Chondrocyte (in vitro differentiated cells): Measurements from ENCODE around the gene MYO18B. TPM values are rescaled to one million over a fixed set of nuclear protein-coding genes. Genes with fewer than 3 reads are reported as not detected.
"Not testable (repeated sequence)": the region's sequence is repeated elsewhere in the genome, so short reads cannot be mapped to it uniquely, and the experiment has no call there.

Experiments
- DNase-seq: peaks from one replicate; pipeline ENCODE4 v3.0.0; 2021; ENCODE audit warnings: mixed read lengths, low spot score
- H3K27ac Mint-ChIP-seq: one replicate; pipeline ENCODE4 v1.8.0; 2021; ENCODE audit warnings: mild to moderate bottlenecking, moderate library complexity, mixed read lengths; ENCODE audit not compliant: unreplicated experiment
- H3K27me3 Mint-ChIP-seq: 2 replicates; pipeline ENCODE4 v1.8.0; 2021; ENCODE audit warnings: low read depth, mixed read lengths
- H3K36me3 Mint-ChIP-seq: 2 replicates; pipeline ENCODE4 v1.8.0; 2021; ENCODE audit warnings: low read depth, mixed read lengths
- H3K4me1 Mint-ChIP-seq: 2 replicates; pipeline ENCODE4 v1.8.0; 2021; ENCODE audit warnings: low read depth, mild to moderate bottlenecking, mixed read lengths
- H3K4me3 Mint-ChIP-seq: one replicate; pipeline ENCODE4 v1.8.0; 2021; ENCODE audit warnings: mild to moderate bottlenecking, moderate library complexity, mixed read lengths; ENCODE audit not compliant: unreplicated experiment
- H3K9me3 Mint-ChIP-seq: 2 replicates; pipeline ENCODE4 v1.8.0; 2021; ENCODE audit warnings: low read depth, mixed read lengths
- total RNA-seq: library from RNA; stranded (reverse); gene quantifications from 3 replicates; pipeline ENCODE4 v1.2.1, GENCODE V29; 2021
- TF ChIP-seq, protein P1 (sequence below): fragments of 200-600 bp; sonication (generic); IDR thresholded peaks from 2 replicates; pipeline ENCODE4 v1.5.0; 2021; ENCODE audit warnings: antibody characterized with exemption, mild to moderate bottlenecking, moderate library complexity

MYO18B gene
- total RNA-seq, 1 donor from 2014 or later, result 0.20 TPM

DNA sequence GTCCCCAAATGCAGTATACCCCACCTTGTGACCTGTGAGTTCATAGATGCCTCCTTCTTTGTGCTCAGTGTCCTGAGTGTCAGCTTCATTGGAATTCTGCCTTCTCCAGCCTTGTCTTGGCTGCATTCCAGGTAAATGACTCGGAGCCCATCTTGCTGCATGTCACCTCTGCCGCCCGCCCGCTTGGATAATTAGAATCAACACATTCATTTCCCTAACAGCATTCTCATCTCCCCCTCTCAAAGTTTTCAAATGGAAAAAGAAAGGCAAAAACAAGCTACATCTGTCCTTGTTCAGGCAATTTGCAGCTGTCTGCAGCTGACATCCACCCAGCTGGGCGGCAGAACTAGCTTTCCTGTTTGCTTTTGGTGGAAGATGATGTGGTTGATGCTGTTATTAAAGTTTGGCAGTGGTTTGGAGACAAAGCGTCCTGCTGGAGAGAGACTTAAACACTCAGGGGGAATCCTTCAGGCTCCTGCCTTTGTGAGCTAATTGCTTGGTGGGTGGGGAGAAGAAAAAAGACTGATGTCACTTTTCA, 228.5 kb downstream of the MYO18B start:
- no peak overlapping the region for H3K27ac Mint-ChIP-seq
- DNase-seq, result no peak
- no peaks in the 10 kb centered on the region for H3K9me3 Mint-ChIP-seq
- peaks cover 3% of the 10 kb centered on the region for H3K27me3 Mint-ChIP-seq
- no peak overlapping the region for H3K4me3 Mint-ChIP-seq
- no peaks in the 10 kb centered on the region for H3K36me3 Mint-ChIP-seq
- TF ChIP-seq, protein P1, sequence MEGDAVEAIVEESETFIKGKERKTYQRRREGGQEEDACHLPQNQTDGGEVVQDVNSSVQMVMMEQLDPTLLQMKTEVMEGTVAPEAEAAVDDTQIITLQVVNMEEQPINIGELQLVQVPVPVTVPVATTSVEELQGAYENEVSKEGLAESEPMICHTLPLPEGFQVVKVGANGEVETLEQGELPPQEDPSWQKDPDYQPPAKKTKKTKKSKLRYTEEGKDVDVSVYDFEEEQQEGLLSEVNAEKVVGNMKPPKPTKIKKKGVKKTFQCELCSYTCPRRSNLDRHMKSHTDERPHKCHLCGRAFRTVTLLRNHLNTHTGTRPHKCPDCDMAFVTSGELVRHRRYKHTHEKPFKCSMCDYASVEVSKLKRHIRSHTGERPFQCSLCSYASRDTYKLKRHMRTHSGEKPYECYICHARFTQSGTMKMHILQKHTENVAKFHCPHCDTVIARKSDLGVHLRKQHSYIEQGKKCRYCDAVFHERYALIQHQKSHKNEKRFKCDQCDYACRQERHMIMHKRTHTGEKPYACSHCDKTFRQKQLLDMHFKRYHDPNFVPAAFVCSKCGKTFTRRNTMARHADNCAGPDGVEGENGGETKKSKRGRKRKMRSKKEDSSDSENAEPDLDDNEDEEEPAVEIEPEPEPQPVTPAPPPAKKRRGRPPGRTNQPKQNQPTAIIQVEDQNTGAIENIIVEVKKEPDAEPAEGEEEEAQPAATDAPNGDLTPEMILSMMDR, result no peak
- H3K4me1 Mint-ChIP-seq, result no peaks in the 10 kb centered on the region

DNA sequence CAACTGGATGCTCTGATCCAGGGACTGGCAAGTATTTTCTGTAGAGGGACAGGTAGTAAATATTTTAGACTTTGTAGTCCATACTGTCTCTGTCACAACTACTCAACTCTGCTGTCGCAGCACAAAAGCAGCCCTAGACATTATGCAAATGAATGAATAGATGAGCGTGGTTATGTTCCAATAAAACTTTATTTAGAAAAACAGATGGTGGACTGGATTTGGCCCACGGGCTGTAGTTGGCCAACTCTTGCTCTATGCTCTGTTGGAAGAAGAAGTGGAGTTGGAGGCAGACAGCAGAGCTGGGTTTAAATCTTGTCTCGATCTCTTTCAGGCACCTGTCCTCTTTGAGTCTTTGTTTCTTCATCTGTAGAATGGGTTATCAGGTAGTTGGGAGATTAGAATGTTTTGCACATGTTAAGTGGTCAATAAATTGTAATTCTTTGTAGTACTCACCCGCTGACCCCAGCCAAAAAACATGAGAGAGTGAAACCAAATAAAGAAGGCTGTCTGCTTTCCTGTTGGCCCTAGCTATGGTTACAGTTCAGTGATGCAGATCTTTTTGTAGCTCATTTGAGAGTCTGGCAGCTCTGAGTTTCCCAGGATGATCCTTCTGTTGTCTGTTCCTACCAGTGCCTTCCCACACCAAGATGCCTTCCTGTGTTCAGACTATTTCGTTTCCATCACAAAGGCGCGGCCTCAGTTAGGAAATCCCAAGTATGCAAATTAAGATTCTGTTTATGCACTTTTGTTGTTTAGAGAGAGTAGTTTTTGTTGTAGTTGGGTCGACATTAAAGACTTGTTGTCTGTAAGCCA, 229.2 kb downstream of the MYO18B start:
- Mint-ChIP-seq H3K36me3 (no peaks in the 10 kb centered on the region), H3K27ac (no peak overlapping the region), H3K4me3 (no peak overlapping the region), H3K27me3 (peaks cover 3% of the 10 kb centered on the region), H3K4me1 (no peaks in the 10 kb centered on the region), H3K9me3 (no peaks in the 10 kb centered on the region)
- no peak for DNase-seq
- TF ChIP-seq, protein P1, result no peak

DNA sequence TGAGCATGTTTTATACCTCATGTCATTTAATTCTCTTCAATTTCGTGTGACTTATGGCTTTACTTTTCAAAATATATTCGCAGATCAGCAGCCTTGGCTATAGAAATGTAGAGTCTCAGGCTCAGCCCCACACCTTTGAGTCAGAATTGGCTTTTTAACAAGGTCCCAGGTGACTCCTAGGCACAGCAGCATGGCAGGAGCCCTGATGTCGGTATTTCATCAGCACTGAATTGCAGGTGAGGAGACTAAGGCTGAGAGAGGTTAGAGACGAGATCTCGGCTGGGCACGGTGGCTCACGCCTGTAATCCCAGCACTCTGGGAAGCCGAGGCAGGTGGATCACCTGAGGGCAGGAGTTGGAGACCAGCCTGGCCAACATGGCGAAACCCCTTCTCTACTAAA, 230.4 kb downstream of the MYO18B start:
- Mint-ChIP-seq H3K36me3 (no peaks in the 10 kb centered on the region), H3K9me3 (no peaks in the 10 kb centered on the region), H3K4me1 (no peaks in the 10 kb centered on the region), H3K27ac (no peak overlapping the region), H3K27me3 (peaks cover 3% of the 10 kb centered on the region), H3K4me3 (no peak overlapping the region)
- no peak for DNase-seq
- TF ChIP-seq, protein P1, result no peak

DNA sequence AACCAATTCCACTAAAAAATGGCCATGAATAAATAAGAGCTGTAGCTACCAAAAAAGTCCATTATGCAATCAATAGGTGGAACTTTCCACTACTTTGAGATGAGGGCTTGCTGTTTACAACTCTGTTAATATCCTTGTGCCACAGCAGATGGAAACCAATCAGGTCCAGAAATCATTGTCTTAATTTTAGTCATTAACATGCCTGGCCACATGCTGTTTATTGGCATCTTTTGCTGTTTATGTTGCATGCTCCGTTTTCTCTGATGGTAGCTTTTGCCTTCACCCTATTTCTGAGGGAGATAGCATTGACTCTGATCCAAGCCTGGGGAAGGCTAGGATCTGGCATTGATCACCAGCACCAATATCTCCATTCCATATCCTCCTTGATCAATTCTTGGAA, 234.4 kb downstream of the MYO18B start:
- DNase-seq, result no peak
- TF ChIP-seq, protein P1, result no peak
- no peak overlapping the region for H3K27ac Mint-ChIP-seq
- H3K4me3 Mint-ChIP-seq, result no peak overlapping the region
- H3K4me1 Mint-ChIP-seq, result no peaks in the 10 kb centered on the region
- H3K9me3 Mint-ChIP-seq, result no peaks in the 10 kb centered on the region
- H3K27me3 Mint-ChIP-seq, result peaks cover 13% of the 10 kb centered on the region
- no peaks in the 10 kb centered on the region for H3K36me3 Mint-ChIP-seq

DNA sequence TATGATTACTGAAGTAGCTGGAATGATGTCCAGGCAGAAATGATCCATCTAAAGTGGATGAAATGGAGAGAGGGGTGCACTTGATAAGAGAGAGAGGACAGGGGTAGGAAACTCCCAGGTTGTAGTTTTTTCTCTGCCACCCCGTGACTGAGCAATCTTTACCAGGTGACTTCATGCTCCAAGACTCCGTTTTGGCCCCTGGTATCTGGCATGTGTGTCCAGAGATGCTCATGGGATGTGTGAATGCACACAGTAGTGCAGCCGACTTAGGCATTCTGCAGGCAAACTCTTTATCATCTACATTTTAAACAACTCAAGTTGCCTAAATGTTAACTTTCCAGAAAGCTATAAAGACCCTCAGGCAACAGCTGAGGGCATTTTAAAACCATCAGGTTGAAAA, 238.0 kb downstream of the MYO18B start:
- Mint-ChIP-seq H3K9me3 (peaks cover 6% of the 10 kb centered on the region), H3K27me3 (peaks cover 12% of the 10 kb centered on the region), H3K4me3 (no peak overlapping the region), H3K4me1 (no peaks in the 10 kb centered on the region), H3K36me3 (no peaks in the 10 kb centered on the region), H3K27ac (no peak overlapping the region)
- TF ChIP-seq, protein P1, result no peak
- DNase-seq, result no peak

DNA sequence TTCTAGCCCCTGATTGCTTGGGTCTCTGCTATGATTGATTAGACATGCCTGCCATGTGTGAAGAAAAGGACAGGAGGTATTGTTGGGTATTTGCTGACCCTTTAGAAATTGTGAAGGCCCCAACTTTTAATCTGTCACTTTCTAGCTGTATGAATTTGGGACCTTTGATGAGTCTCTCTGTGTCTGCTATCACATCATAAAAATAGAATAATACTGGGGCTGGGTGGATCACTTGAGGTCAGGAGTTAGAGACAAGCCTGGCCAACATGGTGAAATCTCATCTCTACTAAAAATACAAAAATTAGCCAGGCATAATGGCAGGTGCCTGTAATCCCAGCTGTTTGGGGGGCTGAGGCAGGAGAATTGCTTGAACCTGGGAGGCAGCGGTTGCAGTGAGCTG, 242.9 kb downstream of the MYO18B start:
- not testable (repeated sequence) for H3K36me3 Mint-ChIP-seq, DNase-seq, H3K9me3 Mint-ChIP-seq, H3K4me1 Mint-ChIP-seq, H3K27ac Mint-ChIP-seq, H3K4me3 Mint-ChIP-seq
- peaks cover 16% of the 10 kb centered on the region for H3K27me3 Mint-ChIP-seq
